Hepatocyte (in vitro differentiated cells): Measurements from ENCODE around the gene APBA2. TPM values are rescaled to one million over a fixed set of nuclear protein-coding genes. Genes with fewer than 3 reads are reported as not detected.

Source experiments
- DNase-seq: peaks from one replicate; pipeline ENCODE4 v3.0.0-alpha.2; 2016; ENCODE audit warnings: low spot score
- H2AFZ ChIP-seq: fragments of 200-600 bp; sonication (generic); 2 replicates; pipeline ENCODE4 v1.6.0; 2016; ENCODE audit warnings: antibody characterized with exemption, mild to moderate bottlenecking
- H3K27ac ChIP-seq: fragments of 200-600 bp; sonication (generic); 2 replicates; pipeline ENCODE4 v1.5.1; 2016; ENCODE audit warnings: mild to moderate bottlenecking
- H3K27me3 ChIP-seq: fragments of 200-600 bp; sonication (generic); 2 replicates; pipeline ENCODE4 v1.6.1; 2016
- H3K36me3 ChIP-seq: fragments of 200-600 bp; sonication (generic); replicated peaks from 2 replicates; pipeline ENCODE4 v1.5.1; 2016; ENCODE audit warnings: low read depth; ENCODE audit not compliant: insufficient read depth
- H3K4me1 ChIP-seq: fragments of 200-600 bp; sonication (generic); 2 replicates; pipeline ENCODE4 v1.5.1; 2016; ENCODE audit warnings: mild to moderate bottlenecking, moderate library complexity; ENCODE audit not compliant: insufficient read depth
- H3K4me2 ChIP-seq: fragments of 200-600 bp; sonication (generic); 2 replicates; pipeline ENCODE4 v1.6.0; 2016
- H3K4me3 ChIP-seq: fragments of 200-600 bp; sonication (generic); 2 replicates; pipeline ENCODE4 v1.5.1; 2016; ENCODE audit warnings: mild to moderate bottlenecking
- H3K79me2 ChIP-seq: fragments of 200-600 bp; sonication (generic); 2 replicates; pipeline ENCODE4 v1.6.0; 2017; ENCODE audit warnings: mild to moderate bottlenecking
- H3K9me2 ChIP-seq: fragments of 200-600 bp; sonication (generic); replicated peaks from 2 replicates; pipeline ENCODE4 v1.6.0; 2017; ENCODE audit warnings: mild to moderate bottlenecking; ENCODE audit not compliant: insufficient read depth
- H3K9me3 ChIP-seq: fragments of 200-600 bp; sonication (generic); 2 replicates; pipeline ENCODE4 v1.5.1; 2016; ENCODE audit warnings: low read depth, mild to moderate bottlenecking
- H4K20me1 ChIP-seq: fragments of 200-600 bp; sonication (generic); 2 replicates; pipeline ENCODE4 v1.6.0; 2016; ENCODE audit warnings: mild to moderate bottlenecking; ENCODE audit not compliant: insufficient read depth, poor library complexity, severe bottlenecking
- CTCF ChIP-seq: fragments of 200-600 bp; sonication (generic); IDR thresholded peaks from 2 replicates; pipeline ENCODE4 v1.5.1; 2016; ENCODE audit warnings: antibody characterized with exemption, mild to moderate bottlenecking; ENCODE audit not compliant: poor library complexity
- EZH2 ChIP-seq: fragments of 200-600 bp; sonication (generic); IDR thresholded peaks from 2 replicates; pipeline ENCODE4 v1.6.1; 2016; ENCODE audit warnings: antibody characterized with exemption, mild to moderate bottlenecking, borderline replicate concordance
- EZH2phosphoT487 ChIP-seq: fragments of 200-600 bp; sonication (generic); IDR thresholded peaks from one replicate; pipeline ENCODE4 v1.6.1; 2018; ENCODE audit warnings: antibody characterized with exemption, mild to moderate bottlenecking, low read depth, moderate library complexity; ENCODE audit not compliant: unreplicated experiment, severe bottlenecking
- WGBS: methylation state at CpG from one replicate; pipeline ENCODE4 v1.1.6; 2016; ENCODE audit warnings: low lambda C conversion rate; ENCODE audit errors: missing lambda C conversion rate; 5-methylcytosine and 5-hydroxymethylcytosine counted together
- polyA plus RNA-seq: library from polyadenylated mRNA; unstranded; fragments of >200 nt; fragmentation: Nextera tagmentation; extraction: Ambion mirVana; gene quantifications from 2 replicates; pipeline ENCODE4 v1.2.1, GENCODE V29; 2016
- total RNA-seq: library from RNA; depleted of rRNA; stranded (reverse); fragments of >200 nt; gene quantifications from 2 replicates; pipeline ENCODE4 v1.2.3, GENCODE V29; 2014

Gene APBA2
- total and polyA plus RNA-seq, 2 experiments from 2014 or later, result 8.4 to 10.1 TPM

- no peaks in the 10 kb centered on the region for H3K9me2 ChIP-seq
- H2AFZ ChIP-seq, result no peak overlapping the region
- DNase-seq, result no peak
- no peaks in the 10 kb centered on the region for H3K27me3 ChIP-seq
- no peak overlapping the region for H3K27ac ChIP-seq
- H3K4me2 ChIP-seq, result no peak overlapping the region
- H3K36me3 ChIP-seq, result no peaks in the 10 kb centered on the region
- no peak for TF ChIP-seq EZH2
- no peak for TF ChIP-seq EZH2phosphoT487
- TF ChIP-seq CTCF, result no peak
- WGBS, result 73% methylated on average over 4 of the region's 4 CpGs
- no peaks in the 10 kb centered on the region for H4K20me1 ChIP-seq
- no peaks in the 10 kb centered on the region for H3K9me3 ChIP-seq
- no peaks in the 10 kb centered on the region for H3K79me2 ChIP-seq
- H3K4me1 ChIP-seq, result no peaks in the 10 kb centered on the region
- no peak overlapping the region for H3K4me3 ChIP-seq
These were observed 10.2 kb upstream of the APBA2 start for GRCh38 chr15:28875461-28876000.

- Histone ChIP-seq H3K27ac (no peak overlapping the region), H3K9me3 (no peaks in the 10 kb centered on the region), H3K27me3 (no peaks in the 10 kb centered on the region), H3K4me3 (no peak overlapping the region), H2AFZ (no peak overlapping the region), H3K9me2 (no peaks in the 10 kb centered on the region), H4K20me1 (no peaks in the 10 kb centered on the region), H3K4me2 (no peak overlapping the region), H3K36me3 (no peaks in the 10 kb centered on the region), H3K79me2 (no peaks in the 10 kb centered on the region), H3K4me1 (no peaks in the 10 kb centered on the region)
- WGBS, result 75% methylated on average over 14 of the region's 14 CpGs
- no peak for DNase-seq
- TF ChIP-seq CTCF, result no peak
- no peak for TF ChIP-seq EZH2phosphoT487
- no peak for TF ChIP-seq EZH2
These were observed 9.5 kb upstream of the APBA2 start for GRCh38 chr15:28876131-28876844.

- WGBS, result 89% methylated on average over 7 of the region's 8 CpGs
- Histone ChIP-seq H3K36me3 (no peaks in the 10 kb centered on the region), H3K27me3 (no peaks in the 10 kb centered on the region), H3K79me2 (no peaks in the 10 kb centered on the region), H3K4me2 (no peak overlapping the region), H3K9me3 (no peaks in the 10 kb centered on the region), H3K4me3 (no peak overlapping the region), H3K27ac (no peak overlapping the region), H2AFZ (no peak overlapping the region), H3K4me1 (no peaks in the 10 kb centered on the region), H4K20me1 (no peaks in the 10 kb centered on the region), H3K9me2 (no peaks in the 10 kb centered on the region)
- TF ChIP-seq CTCF, result no peak
- no peak for TF ChIP-seq EZH2
- no peak for TF ChIP-seq EZH2phosphoT487
- no peak for DNase-seq
These were observed 9.0 kb upstream of the APBA2 start for GRCh38 chr15:28876845-28877185.
